ENCODE data around the gene SLC8A3.

GRCh38 chr14:70006699-70007098 lies 182.1 kb downstream of the SLC8A3 start:
- TF ChIP-seq, protein P1, sequence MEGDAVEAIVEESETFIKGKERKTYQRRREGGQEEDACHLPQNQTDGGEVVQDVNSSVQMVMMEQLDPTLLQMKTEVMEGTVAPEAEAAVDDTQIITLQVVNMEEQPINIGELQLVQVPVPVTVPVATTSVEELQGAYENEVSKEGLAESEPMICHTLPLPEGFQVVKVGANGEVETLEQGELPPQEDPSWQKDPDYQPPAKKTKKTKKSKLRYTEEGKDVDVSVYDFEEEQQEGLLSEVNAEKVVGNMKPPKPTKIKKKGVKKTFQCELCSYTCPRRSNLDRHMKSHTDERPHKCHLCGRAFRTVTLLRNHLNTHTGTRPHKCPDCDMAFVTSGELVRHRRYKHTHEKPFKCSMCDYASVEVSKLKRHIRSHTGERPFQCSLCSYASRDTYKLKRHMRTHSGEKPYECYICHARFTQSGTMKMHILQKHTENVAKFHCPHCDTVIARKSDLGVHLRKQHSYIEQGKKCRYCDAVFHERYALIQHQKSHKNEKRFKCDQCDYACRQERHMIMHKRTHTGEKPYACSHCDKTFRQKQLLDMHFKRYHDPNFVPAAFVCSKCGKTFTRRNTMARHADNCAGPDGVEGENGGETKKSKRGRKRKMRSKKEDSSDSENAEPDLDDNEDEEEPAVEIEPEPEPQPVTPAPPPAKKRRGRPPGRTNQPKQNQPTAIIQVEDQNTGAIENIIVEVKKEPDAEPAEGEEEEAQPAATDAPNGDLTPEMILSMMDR (IDR thresholded peaks at IDR 0.05; ENCODE audit: extremely low read depth in 1 of 2, insufficient read depth in 1 of 2, low read depth in 1 of 2, low read length in 2 of 2): no peak
- TF ChIP-seq POLR2A (IDR thresholded peaks at IDR 0.05; ENCODE audit: low read depth, low read length): no peak
- TF ChIP-seq, protein P2, sequence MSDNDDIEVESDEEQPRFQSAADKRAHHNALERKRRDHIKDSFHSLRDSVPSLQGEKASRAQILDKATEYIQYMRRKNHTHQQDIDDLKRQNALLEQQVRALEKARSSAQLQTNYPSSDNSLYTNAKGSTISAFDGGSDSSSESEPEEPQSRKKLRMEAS (IDR thresholded peaks at IDR 0.05; ENCODE audit: insufficient read depth, insufficient read length): no peak
- TF ChIP-seq FOS (IDR thresholded peaks at IDR 0.05; ENCODE audit: borderline replicate concordance, insufficient read depth, low read length): no peak
- no peak for TF ChIP-seq JUN (IDR thresholded peaks at IDR 0.05; ENCODE audit: borderline replicate concordance, insufficient read depth, insufficient read length, low read depth)

Data from endothelial cell of umbilical vein (primary cell).